HL-60 (cell line): ENCODE measurements around the gene CIT.

Experiments
- CTCF ChIP-seq: IDR thresholded peaks from one replicate; pipeline ENCODE4 v1.5.1; 2011; ENCODE audit warnings: low read length, control low read depth, inconsistent platforms; ENCODE audit not compliant: insufficient read depth
- POLR2AphosphoS5 ChIP-seq: IDR thresholded peaks from 2 replicates; pipeline ENCODE4 v1.6.1; 2012; ENCODE audit warnings: low read depth
- TF ChIP-seq, protein P1 (sequence below): IDR thresholded peaks from 2 replicates; pipeline ENCODE4 v1.6.1; 2012; ENCODE audit warnings: low read depth; ENCODE audit not compliant: insufficient replicate concordance

DNA sequence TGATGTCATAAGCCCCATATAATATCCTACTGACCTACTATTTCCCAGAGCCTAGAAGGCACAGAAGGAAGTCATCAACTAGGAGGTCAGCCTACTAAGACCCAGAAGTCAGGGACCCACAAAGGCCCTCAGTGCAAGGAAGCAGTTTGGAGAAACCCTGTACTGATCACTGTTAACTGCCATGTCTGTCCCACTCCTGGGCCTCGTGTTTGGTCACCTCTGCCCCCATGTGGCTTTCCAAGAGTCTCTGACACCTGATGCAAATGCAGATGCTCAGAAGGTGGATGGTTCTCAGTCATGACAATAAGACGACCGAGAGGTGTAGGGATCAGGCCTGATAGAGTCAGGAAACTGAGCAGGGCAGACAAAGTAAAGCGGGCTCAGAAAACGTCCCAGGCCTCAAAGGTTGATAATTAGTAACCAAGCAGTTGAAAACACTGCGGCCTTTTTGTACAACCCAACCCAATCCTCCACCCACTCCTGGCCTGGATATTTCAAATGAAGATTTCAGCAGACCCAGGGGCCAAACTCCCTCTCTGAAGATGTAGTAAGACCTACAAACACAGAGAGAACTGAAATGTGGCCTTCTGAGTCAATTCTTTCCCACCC is 185.8 kb downstream of the CIT start:
- no peak for TF ChIP-seq CTCF
- no peak for TF ChIP-seq POLR2AphosphoS5
- TF ChIP-seq, protein P1, sequence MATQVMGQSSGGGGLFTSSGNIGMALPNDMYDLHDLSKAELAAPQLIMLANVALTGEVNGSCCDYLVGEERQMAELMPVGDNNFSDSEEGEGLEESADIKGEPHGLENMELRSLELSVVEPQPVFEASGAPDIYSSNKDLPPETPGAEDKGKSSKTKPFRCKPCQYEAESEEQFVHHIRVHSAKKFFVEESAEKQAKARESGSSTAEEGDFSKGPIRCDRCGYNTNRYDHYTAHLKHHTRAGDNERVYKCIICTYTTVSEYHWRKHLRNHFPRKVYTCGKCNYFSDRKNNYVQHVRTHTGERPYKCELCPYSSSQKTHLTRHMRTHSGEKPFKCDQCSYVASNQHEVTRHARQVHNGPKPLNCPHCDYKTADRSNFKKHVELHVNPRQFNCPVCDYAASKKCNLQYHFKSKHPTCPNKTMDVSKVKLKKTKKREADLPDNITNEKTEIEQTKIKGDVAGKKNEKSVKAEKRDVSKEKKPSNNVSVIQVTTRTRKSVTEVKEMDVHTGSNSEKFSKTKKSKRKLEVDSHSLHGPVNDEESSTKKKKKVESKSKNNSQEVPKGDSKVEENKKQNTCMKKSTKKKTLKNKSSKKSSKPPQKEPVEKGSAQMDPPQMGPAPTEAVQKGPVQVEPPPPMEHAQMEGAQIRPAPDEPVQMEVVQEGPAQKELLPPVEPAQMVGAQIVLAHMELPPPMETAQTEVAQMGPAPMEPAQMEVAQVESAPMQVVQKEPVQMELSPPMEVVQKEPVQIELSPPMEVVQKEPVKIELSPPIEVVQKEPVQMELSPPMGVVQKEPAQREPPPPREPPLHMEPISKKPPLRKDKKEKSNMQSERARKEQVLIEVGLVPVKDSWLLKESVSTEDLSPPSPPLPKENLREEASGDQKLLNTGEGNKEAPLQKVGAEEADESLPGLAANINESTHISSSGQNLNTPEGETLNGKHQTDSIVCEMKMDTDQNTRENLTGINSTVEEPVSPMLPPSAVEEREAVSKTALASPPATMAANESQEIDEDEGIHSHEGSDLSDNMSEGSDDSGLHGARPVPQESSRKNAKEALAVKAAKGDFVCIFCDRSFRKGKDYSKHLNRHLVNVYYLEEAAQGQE = no peak
